Hippocampal formation (tissue), 2 donors: ENCODE data around the gene DEPDC1B.
A peak's percentile ranks its signal among the peaks of the same experiment; 100 is the strongest.
"Not testable (repeated sequence)": the region's sequence is repeated elsewhere in the genome, so short reads cannot be mapped to it uniquely, and the experiment has no call there.

Experiments
- DNase-seq, 2 donors: peaks; one replicate each; lab custom pipeline; 2025; lab: John Stamatoyannopoulos, UW

The DEPDC1B gene

DNA sequence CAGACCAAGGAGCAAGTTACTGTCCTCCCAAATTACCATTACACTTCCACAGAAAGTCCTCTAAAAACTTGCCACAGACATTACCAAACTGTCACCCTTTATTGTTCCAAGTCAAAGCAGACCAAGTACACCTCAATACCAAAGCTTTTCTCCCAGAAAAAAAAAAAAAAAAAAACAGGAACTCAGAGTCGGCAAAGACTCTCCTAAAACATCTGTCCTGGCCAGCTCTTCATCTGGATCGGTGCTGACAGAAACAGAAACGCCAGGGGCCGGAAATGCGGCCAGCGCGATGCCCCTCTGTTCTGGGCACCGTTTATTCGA is 718 bp downstream of the DEPDC1B start:
- DNase-seq, result no peak

DNA sequence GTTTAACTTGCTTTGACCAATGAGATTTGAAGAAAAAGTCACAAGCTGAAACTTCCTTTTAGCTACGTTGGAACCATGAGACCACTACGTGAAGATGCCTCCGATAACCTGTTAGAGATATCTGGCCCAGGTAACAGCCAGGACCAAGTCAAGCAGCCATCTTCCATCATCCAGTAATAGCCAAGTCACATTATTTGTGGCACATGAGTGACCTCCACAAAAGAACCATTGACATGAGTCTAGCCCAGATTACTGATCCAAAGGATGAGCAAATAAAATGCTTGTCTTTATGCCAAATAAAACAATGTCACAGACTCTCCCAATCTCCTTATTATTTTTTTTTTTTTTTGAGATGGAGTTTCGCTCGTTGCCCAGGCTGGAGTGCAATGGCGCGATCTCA is 1.6 kb downstream of the DEPDC1B start:
- no peak for DNase-seq

DNA sequence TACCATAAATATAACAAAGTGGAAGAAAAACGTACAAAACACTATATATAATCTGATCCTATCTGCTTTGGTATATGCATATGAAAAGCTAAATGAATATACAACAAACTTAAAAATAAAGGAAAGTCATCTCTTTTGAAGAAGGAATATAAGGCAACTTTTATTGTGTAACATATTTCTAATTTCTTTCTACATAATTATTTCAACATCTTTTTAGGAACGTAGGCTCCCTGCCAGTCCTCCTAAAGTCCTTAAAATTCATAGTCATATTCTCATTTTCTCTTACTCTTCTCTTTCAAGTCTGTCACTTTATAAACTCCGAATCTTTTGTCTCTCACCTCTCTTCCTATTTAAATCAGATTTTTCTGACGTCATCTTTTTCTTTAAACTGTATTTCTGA is 9.6 kb downstream of the DEPDC1B start:
- no peak for DNase-seq

DNA sequence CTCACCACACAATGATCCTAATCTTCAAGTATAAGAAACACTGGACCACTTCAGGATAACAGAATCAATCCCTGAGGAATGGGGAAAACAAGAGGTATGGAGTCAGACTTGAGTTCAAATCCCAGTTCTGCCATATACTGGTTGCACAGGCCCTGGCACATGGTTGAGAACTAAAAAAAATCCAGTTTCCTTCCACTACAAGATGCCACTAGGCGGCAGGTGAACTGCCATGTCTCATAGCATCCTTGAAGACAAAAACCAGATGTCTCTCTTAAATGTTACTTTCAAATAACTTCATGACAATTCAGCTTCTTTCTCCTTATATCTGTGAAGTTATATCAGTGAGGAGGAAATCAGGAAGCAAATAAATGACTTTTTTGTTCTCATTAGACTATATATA is 11.0 kb downstream of the DEPDC1B start:
- DNase-seq, result no peak

DNA sequence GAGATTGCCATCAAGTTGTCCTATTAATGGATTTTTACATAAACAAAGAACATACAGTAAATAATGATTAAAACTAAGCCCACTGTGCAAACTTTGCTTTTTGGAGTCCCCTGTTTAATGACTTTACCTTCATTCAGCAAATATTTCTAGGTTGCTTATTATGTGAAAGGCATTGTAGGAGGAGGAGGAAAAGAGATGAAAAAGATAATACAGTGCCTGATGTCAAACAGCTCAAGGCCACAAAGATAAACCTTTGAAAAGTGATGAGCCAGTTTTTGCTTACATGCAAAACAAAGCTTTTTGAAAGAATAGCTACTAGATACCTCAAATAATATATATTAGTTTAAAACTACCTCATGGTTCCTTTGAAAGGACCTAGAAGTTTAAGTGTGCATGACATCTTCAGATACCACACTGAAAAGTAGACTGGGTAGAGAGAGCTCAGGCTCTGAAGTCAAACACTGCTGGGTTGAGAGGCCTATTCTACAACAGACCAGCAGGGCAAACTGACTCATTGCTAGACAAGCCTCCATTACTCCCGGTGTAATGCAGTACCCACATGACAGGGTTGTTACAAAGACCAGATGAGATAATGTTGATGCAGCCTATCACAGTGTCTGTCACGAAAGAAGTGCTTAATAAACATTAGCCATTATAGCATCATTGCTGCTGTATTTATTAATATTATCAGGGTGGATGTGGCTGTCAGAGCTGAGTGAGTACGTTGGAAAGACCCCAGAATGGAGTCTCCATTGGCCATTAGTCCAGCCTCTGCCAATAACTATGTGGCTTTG is 11.8 kb downstream of the DEPDC1B start:
- no peak for DNase-seq

DNA sequence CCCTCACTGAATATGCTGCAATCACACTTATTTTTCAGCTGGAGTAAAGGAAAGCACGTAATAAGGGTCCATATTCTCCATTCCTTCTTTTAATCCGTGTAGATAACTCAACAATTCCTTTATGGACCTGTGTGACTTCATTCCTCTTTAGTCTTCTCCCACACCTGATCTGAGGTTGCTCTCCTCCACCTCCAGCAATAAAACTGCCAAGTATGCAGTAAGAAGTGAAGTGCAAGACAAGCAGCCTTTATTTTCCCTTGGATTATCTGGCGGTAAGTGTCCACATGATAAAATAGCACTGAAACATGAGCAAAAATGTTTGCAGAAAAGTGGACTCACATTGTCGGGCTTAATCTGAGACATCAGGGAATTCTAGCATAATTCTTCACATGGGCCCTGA is 13.8 kb downstream of the DEPDC1B start:
- no peak for DNase-seq

DNA sequence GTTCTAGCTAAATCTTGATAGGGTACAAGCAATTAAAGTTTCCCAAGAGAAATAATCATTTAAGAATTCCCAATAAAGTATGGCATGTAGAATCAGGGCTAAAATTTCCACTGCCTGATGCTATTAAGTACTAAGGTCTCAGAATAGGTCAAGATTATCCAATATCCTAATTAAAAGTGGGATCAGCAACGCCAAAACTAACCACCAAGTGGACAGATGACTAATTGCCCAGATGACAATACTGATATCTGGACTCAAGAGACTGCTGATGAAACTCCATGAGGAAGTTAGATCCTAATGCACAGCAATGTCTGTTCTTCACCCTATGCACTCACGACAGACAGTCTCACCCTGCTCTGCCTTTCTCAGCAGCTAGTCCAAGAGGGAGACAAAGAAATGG is 14.3 kb downstream of the DEPDC1B start:
- DNase-seq, result no peak

DNA sequence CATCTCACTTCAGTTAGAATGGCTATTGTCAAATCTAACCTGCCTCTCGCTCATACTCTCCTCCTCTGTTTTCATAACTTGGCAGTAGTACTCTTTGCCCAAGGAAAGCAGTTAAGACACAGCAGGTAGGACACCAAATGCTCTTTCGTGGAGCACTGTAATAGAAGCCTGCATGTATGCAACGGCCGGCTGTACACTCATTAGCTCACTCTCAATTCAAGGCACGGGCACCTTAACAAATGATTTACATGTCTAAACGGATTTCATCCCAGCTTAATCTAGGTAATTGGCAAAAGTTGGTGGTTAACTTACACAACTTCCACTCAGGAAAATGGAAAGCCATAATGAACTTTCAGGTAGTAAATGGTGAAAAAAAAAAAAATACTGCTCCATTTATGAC is 14.9 kb downstream of the DEPDC1B start:
- no peak for DNase-seq

- DNase-seq, result not testable (repeated sequence)
Observed at GRCh38 chr5:60682007-60682406, 18.0 kb downstream of the DEPDC1B start.

DNA sequence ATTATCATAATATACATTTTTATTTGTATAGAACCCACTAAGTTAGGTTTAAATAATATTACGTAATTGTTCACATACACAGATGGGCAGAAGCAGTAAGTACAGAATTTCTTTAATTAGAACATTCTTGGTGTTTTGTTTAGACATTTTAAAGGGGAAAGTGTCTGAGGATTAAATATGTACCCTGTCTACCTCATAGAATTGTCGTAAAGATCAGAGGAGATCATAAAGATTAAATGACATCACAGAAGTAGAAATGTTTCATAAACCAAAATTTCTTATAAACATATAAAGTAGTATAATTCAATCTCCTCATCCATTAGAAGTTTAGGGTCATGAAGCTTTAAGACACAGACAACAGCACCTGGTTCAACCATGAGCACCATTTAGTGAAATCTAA is 20.1 kb downstream of the DEPDC1B start:
- DNase-seq, result no peak

- DNase-seq, result peak in 1 of 2 donors; percentile 42
Observed at GRCh38 chr5:60677850-60678664, 21.9 kb downstream of the DEPDC1B start.

DNA sequence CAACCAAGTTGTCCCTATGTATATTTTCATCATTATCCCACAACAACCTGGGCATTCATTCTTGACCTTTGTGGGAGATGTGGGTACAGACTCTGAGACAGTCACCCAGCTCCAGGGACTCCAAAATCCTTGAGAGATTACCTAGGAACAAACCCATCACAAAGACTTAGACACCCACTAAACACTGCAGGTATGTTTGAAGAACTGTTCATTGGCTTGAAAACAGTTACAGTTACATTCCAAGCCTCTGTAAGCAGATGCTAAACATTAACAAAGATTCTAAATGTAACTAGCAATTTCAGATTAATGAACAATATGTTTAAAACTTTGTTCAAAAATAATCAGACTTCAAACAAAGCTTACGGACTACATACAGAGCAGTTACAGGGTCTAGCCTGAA is 24.7 kb downstream of the DEPDC1B start:
- DNase-seq, result no peak

DNA sequence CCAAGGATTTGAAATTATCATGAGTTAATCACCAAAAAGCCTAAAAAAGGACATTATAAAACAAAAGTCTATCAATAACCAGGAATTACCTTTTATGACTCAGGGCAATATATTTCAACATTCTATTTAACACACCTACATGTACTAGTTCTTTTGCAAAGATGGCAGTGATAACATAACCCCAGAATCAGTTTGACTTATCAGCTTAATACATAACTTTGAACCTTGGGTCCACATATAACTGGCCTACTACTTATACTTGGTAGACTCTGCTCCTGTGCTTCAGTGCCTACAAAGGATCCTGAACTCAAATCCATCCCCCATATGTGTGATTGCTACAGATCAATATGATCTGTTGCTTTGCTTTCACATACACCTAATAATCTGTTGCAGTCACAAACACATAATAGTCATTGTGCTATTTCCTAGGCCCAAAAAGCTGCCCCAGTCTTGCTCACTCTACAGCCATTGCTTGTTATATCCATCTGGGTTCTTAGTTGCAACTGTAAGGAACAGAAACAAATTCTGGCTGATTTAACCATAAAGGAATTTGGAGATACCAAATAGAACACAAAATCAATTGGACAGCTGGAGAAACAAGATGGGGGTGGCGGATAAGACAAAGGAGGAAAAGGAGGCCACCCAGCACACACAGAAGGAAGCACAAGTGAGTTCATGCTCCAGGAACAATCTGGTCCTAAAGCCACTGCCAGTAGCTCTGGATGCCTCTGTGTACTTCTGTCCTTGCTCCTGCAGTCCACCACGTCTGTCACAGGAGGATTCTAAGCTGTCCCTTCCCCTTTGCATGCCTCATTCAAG is 25.5 kb downstream of the DEPDC1B start:
- no peak for DNase-seq

DNA sequence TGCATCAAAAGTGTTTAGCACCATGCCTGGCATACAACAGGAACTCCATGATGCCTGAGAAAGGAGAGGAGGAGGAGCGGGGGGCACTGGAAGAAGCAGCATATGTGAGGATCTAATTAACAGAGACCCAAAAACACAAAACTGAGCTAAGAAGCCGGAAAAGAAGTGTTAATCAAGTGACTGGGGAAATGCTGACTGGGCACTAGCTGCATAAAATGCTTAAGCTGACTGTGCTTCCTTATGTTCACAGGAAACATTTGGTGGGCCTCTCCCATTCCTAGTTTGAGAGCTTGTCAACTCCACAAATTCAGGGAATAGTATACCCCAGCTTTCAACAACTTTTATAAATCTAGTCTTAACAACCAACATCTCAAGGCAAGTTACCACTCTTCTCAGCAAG is 26.6 kb downstream of the DEPDC1B start:
- no peak for DNase-seq

- no peak for DNase-seq
Observed at GRCh38 chr5:60672693-60673264, 27.2 kb downstream of the DEPDC1B start.

DNA sequence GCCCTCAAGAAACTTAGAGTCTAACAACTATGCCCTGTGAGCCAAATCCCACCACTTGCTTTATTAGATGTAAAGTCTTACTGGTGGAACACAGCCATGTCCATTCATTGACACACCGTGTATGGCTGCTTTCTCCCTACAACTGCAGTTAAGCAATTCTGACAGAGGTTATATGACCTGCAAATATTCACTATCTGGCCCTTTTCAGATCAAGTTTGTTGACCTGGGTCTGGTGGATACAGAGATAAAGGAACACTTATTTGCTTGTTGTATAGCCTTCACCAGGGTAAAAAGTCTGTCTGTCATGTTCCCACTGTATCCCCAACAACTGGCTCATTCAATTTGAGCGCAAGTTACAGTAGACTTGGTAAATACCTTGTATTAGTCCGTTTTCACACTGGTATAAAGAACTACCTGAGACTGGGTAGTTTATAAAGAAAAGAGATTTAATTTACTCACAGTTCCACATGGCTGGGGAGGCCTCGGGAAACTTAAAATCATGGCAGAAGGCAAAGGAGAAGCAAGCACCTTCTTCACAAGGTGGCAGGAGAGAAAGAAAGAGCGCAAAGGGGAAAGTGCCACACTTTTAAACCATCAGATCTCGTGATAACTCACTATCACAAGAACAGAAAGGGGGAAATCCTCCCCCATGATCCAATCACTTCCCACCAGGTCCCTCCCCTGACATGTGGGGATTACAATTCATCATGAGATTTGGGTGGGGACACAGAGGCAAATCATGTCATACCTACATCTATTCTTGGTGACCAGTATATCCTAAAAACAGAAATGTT is 27.9 kb downstream of the DEPDC1B start:
- DNase-seq, result no peak

GRCh38 chr5:60670749-60671148 is 29.2 kb downstream of the DEPDC1B start:
- no peak for DNase-seq

DNA sequence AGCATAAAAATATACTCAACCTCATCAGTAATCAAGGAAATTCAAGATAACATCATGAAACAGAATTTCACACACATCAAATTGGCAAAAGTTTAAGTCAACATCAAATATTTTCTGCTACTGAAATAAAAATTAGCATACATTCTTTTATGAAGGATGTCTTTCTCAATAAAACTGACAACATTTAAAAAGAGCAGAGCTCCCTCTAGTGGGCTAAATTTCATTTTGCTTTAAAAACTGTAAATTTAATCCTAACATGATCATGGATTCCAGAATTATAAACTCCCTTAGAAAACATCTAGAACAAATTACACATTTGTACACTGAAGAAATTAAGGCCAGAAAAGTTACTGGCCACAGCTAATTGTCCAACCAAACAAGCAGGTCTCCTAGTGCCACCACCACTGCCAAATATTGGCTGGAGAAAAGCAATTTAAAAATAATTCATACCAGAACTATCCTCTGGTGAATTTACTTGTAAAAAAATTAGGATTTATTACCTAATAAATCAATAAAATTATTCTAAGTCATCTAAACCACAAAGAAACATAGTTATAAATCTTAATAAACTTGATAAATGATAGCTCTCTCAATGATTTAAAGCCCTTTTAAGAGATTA is 31.2 kb downstream of the DEPDC1B start:
- peak in 1 of 2 donors; percentile 16 for DNase-seq

DNA sequence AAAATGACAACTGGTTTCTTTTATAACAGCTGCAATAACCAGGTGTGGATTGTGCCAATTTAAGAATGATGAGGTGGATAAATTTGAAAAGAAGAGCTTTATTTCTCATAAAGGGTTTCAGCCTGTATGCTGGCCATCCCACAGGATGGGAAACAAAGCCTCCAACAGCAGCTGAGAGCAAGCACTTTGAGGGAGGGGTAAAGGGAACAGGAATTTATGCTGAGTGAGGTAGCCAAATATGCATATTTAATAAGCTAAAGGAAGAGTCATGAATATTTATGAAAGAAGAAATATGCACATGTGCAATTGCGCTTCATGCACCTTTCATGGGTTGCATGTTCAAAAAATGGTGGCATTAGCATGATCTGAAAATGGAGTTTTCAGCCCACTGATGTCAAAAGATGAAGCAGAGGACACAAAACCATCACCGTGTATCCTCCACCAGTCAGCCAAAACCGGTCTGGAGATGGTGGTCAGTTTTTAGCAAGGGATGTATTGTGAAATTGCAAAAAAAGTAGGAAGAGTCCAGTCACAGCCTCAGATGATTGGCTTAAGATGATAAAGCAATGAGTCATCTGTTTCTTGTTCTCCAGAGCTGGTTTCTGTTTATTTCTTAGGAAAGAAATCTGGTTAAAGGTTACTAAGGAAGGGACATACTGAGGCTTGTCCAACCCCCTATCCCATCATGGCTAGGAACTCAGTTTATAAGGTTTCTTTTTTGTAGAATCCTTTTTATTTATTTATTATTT is 47.9 kb downstream of the DEPDC1B start:
- no peak for DNase-seq

GRCh38 chr5:60649288-60649917 is 50.6 kb downstream of the DEPDC1B start:
- DNase-seq, result no peak
